ENCODE measurements around the gene G6PC3.

Gene G6PC3

GRCh38 chr17:44075598-44076293 lies 5.2 kb downstream of the G6PC3 start:
- H3K4me3 ChIP-seq (ENCODE audit: control insufficient read depth, low read depth, low read length), result no peak overlapping the region
- DNase-seq (ENCODE audit: low read depth), result no peak
- TF ChIP-seq CTCF (IDR thresholded peaks at IDR 0.05; ENCODE audit: control insufficient read depth, insufficient read depth, low read depth, low read length, missing control alignments), result no peak

- no peak overlapping the region for H3K4me3 ChIP-seq (ENCODE audit: control insufficient read depth, low read depth, low read length)
- TF ChIP-seq CTCF (IDR thresholded peaks at IDR 0.05; ENCODE audit: control insufficient read depth, insufficient read depth, low read depth, low read length, missing control alignments), result no peak
- DNase-seq (ENCODE audit: low read depth), result no peak
Observed at GRCh38 chr17:44076716-44077594, 6.4 kb downstream of the G6PC3 start.

GRCh38 chr17:44077595-44077909 lies 7.0 kb downstream of the G6PC3 start:
- H3K4me3 ChIP-seq (ENCODE audit: control insufficient read depth, low read depth, low read length), result no peak overlapping the region
- DNase-seq (ENCODE audit: low read depth), result no peak
- TF ChIP-seq CTCF (IDR thresholded peaks at IDR 0.05; ENCODE audit: control insufficient read depth, insufficient read depth, low read depth, low read length, missing control alignments), result no peak

DNA sequence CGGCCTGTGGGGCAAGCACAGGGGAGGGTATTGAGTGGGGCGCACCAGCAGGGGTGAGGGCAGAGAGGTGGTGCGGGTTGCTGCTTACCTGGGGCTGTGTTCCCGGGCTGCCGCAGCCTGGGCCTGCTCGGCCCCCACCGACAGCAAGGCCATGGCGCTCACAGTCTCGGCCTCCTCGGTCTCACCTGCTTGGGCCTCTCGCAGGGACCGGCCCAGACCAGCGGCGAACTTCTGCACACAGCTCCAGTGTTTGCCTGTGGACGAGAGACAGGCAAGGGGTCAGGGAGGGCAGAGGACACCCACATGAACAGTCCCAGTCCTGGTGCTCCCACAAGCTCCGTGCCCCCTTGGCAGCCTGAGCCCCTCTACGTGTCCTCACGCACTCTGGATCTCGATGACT lies 7.9 kb downstream of the G6PC3 start:
- no peak for DNase-seq (ENCODE audit: low read depth)
- H3K4me3 ChIP-seq (ENCODE audit: control insufficient read depth, low read depth, low read length), result no peak overlapping the region
- no peak for TF ChIP-seq CTCF (IDR thresholded peaks at IDR 0.05; ENCODE audit: control insufficient read depth, insufficient read depth, low read depth, low read length, missing control alignments)

DNA sequence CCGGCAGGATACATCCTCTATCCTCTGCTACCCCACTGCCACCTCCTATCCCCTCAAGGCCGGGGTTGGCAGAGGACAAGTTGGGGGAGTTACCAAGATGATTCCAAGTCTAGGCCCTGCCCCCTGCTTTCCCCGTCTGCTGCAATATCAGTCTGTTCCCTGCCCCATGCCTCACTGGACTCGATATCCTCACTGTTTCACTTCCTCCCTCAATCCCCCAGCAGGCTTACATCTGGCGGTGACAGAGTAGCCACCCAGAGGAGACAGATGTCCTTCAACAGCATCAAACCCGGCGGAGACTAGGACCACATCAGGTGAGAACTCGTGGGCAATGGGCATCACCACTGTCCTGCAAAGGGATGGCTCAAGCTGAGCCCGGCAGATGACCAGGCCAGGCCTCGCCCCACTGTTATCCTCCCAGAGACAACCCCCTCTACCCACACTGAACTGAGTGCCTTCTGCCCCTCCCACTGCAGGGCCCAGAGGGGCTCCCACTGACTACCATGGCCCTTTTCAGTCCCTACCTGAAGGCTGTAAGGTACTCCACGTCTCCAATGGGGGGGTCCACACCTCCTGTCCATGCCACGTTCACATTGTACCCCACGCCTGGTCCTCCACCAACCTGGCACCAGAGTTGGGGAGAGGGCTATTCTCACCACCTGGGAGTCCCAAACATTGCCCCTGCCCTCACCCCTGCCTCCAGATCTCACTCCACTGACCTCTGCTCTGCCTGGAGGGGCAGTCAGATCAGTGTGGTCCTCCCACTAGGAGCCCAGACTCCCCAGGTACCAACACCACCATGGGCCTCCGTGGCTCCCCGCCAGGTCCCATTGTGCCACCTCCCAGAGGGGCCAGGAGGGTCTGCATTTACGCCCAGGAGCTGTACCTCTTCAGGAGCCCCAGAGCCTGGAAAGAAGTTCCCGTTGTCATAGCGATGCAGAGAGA lies 9.6 kb downstream of the G6PC3 start:
- DNase-seq (ENCODE audit: low read depth), result no peak
- no peak overlapping the region for H3K4me3 ChIP-seq (ENCODE audit: control insufficient read depth, low read depth, low read length)
- TF ChIP-seq CTCF (IDR thresholded peaks at IDR 0.05; ENCODE audit: control insufficient read depth, insufficient read depth, low read depth, low read length, missing control alignments), result no peak

GRCh38 chr17:44081681-44082080 lies 11.1 kb downstream of the G6PC3 start:
- H3K4me3 ChIP-seq (ENCODE audit: control insufficient read depth, low read depth, low read length), result no peak overlapping the region
- no peak for DNase-seq (ENCODE audit: low read depth)
- no peak for TF ChIP-seq CTCF (IDR thresholded peaks at IDR 0.05; ENCODE audit: control insufficient read depth, insufficient read depth, low read depth, low read length, missing control alignments)
